HepG2 (cell line): ENCODE data around the gene IBA57. TPM values are rescaled to one million over a fixed set of nuclear protein-coding genes. Genes with fewer than 3 reads are reported as not detected.

Experiments
- ATAC-seq: fragments of 200-7000 bp; cut with Tn5 transposase; 3 replicates; pipeline ENCODE4 v1.9.1; 2020; ENCODE audit warnings: mild to moderate bottlenecking, moderate library complexity
- BruUV-seq: library from RNA; stranded (reverse); fragments of 400-500 nt; replicated peaks from 2 replicates; lab custom pipeline; 2021; lab: Mats Ljungman, UMichigan
- CTCF ChIA-PET: fragments of 300-600 bp; formaldehyde crosslinking; extraction: SDS; loops from one replicate; lab custom pipeline; 2021; ENCODE audit warnings: low total read pairs, inconsistent platforms, low intra/inter-chr PET ratio; lab: Yijun Ruan, JAX
- POLR2A ChIA-PET: fragments of 350-600 bp; sonication (Branson Sonifier 250); formaldehyde crosslinking; loops from one replicate; lab custom pipeline; 2020; ENCODE audit warnings: antibody characterized with exemption, inconsistent platforms; lab: Yijun Ruan, JAX
- DNase-seq: peaks from one replicate; pipeline ENCODE4 v3.0.0-alpha.2; 2015; ENCODE audit warnings: low spot score
- FAIRE-seq: peaks from 3 replicates; lab custom pipeline; 2011; peaks lifted over from hg19 to GRCh38; lab: Jason Lieb, UNC
- H2AFZ ChIP-seq: one replicate; pipeline ENCODE4 v1.6.1; 2011; ENCODE audit warnings: low read length, inconsistent platforms
- H3K27ac ChIP-seq: fragments of 300-600 bp; 3 replicates; pipeline ENCODE4 v1.8.0; 2011; ENCODE audit warnings: mixed run types, mild to moderate bottlenecking, mixed read lengths, low read length, inconsistent platforms; ENCODE audit not compliant: insufficient read depth; ENCODE audit errors: extremely low read length
- H3K27me3 ChIP-seq, 2 experiments: fragments of 200-600 bp in 1 of 2; 2 replicates in 1 of 2; 3 replicates in 1 of 2; pipeline versions ENCODE4 v1.6.0 to v1.8.0; 2011; ENCODE audit warnings: low read length in 2 of 2, mild to moderate bottlenecking in 2 of 2, moderate library complexity in 2 of 2, inconsistent platforms in 1 of 2; ENCODE audit not compliant: insufficient read depth in 2 of 2, control insufficient read depth in 1 of 2
- H3K36me3 ChIP-seq, 2 experiments: fragments of 200-600 bp in 1 of 2; replicated peaks in 1 of 2; 2 replicates in 1 of 2; 3 replicates in 1 of 2; pipeline versions ENCODE4 v1.5.1 to v1.8.0; 2011; ENCODE audit warnings: low read length in 2 of 2, inconsistent platforms in 1 of 2; ENCODE audit not compliant: insufficient read depth in 2 of 2, control insufficient read depth in 1 of 2
- H3K4me1 ChIP-seq: 2 replicates; pipeline ENCODE4 v1.5.1; 2012; ENCODE audit warnings: low read length, inconsistent platforms; ENCODE audit not compliant: insufficient read depth
- H3K4me2 ChIP-seq: 2 replicates; pipeline ENCODE4 v1.6.0; 2011; ENCODE audit warnings: low read depth, low read length, inconsistent platforms
- H3K4me3 ChIP-seq, 3 experiments: fragments of 200-600 bp in 1 of 3; sonication (generic), shearing (Covaris generic) in 1 of 3; replicated peaks in 1 of 3; 2 replicates each; pipeline ENCODE4 v1.5.1; 2011 to 2016; ENCODE audit warnings: low read length in 3 of 3, inconsistent platforms in 2 of 3, low read depth in 2 of 3, mild to moderate bottlenecking in 2 of 3, control low read depth in 1 of 3, mixed read lengths in 1 of 3; ENCODE audit not compliant: insufficient read depth in 1 of 3
- H3K79me2 ChIP-seq: one replicate; pipeline ENCODE4 v1.6.1; 2011; ENCODE audit warnings: low read length, inconsistent platforms; ENCODE audit not compliant: insufficient read depth
- H3K9ac ChIP-seq: 2 replicates; pipeline ENCODE4 v1.6.0; 2011; ENCODE audit warnings: mild to moderate bottlenecking, low read depth, low read length, inconsistent platforms; ENCODE audit not compliant: insufficient read depth
- H3K9me3 ChIP-seq: 2 replicates; pipeline ENCODE4 v1.5.1; 2012; ENCODE audit warnings: mild to moderate bottlenecking, low read length
- H4K20me1 ChIP-seq: 2 replicates; pipeline ENCODE4 v1.6.0; 2011; ENCODE audit warnings: inconsistent platforms, mild to moderate bottlenecking, low read length, moderate library complexity; ENCODE audit not compliant: insufficient read depth
- HOXD1 ChIP-seq: sonication (generic); formaldehyde crosslinking; IDR thresholded peaks from 2 replicates; pipeline ENCODE4 v1.5.0; 2020; ENCODE audit warnings: missing genetic modification reagents
- KDM4B ChIP-seq: sonication (generic); formaldehyde crosslinking; IDR thresholded peaks from 2 replicates; pipeline ENCODE4 v1.4.0; 2020; ENCODE audit warnings: missing genetic modification reagents
- NPAS2 ChIP-seq: sonication (generic); formaldehyde crosslinking; IDR thresholded peaks from 2 replicates; pipeline ENCODE4 v1.8.0; 2022; ENCODE audit warnings: mild to moderate bottlenecking, missing genetic modification reagents, borderline replicate concordance
- ZC3H13 ChIP-seq: sonication (generic); formaldehyde crosslinking; IDR thresholded peaks from 2 replicates; pipeline ENCODE4 v1.8.1; 2023; ENCODE audit warnings: mild to moderate bottlenecking, missing genetic modification reagents, moderate library complexity
- ZFP37 ChIP-seq: sonication (generic); formaldehyde crosslinking; IDR thresholded peaks from 2 replicates; pipeline ENCODE4 v1.4.0; 2020; ENCODE audit warnings: missing genetic modification reagents, borderline replicate concordance
- ZNF3 ChIP-seq: IDR thresholded peaks from 2 replicates; pipeline ENCODE4 v1.7.0; 2017; ENCODE audit warnings: inconsistent platforms
- WGBS: methylation state at CpG from one replicate; pipeline ENCODE4 v1.1.6; 2017; ENCODE audit warnings: low lambda C conversion rate; 5-methylcytosine and 5-hydroxymethylcytosine counted together
- in situ Hi-C: cut with HindIII; loops from 2 replicates; pipeline ENCODE4 v1.10.0; 2017; ENCODE audit warnings: low pct_unique_long_range_greater_than_20kb; ENCODE audit not compliant: extremely low pct_ligation_motif_present
- intact Hi-C: fragments of 100-400 bp; cut with micrococcal nuclease; formaldehyde crosslinking; loops from one replicate; pipeline ENCODE4 v1.10.0; 2022; ENCODE audit not compliant: unreplicated experiment
- polyA plus RNA-seq, 8 experiments: library from polyadenylated mRNA; depleted of rRNA in 3 of 8; stranded (reverse) in 7 of 8; unstranded in 1 of 8; fragments of >200 nt; fragmentation: Illumina TruSeq in 4 of 8; extraction: Trizol in 4 of 8; gene quantifications; 2 replicates each; pipeline versions ENCODE4 v1.2.1 to v1.2.3, GENCODE V29; 2011 to 2016; ENCODE audit warnings: low read depth in 4 of 8, missing spikeins in 1 of 8, mixed read lengths in 1 of 8; ENCODE audit not compliant: insufficient read depth in 1 of 8
- total RNA-seq, 5 experiments: library from RNA; depleted of rRNA; stranded (reverse); fragments of >200 nt; fragmentation: Illumina TruSeq; extraction: Trizol; gene quantifications; 2 replicates each; pipeline ENCODE4 v1.2.3, GENCODE V29; 2016; ENCODE audit warnings: low read depth in 1 of 5
- TF ChIP-seq, protein P1 (sequence below): sonication (generic); formaldehyde crosslinking; IDR thresholded peaks from 2 replicates; pipeline ENCODE4 v1.4.0; 2020; ENCODE audit warnings: missing genetic modification reagents, borderline replicate concordance
- TF ChIP-seq, protein P2 (sequence below): sonication (generic); formaldehyde crosslinking; IDR thresholded peaks from 2 replicates; pipeline ENCODE4 v1.5.0; 2020; ENCODE audit warnings: missing genetic modification reagents

The IBA57 gene
- total and polyA plus RNA-seq, 2 of the 13 experiments (the other 11 are each of a cell fraction or from before 2014, with no cell fraction given) = 2.3 to 10.2 TPM

DNA sequence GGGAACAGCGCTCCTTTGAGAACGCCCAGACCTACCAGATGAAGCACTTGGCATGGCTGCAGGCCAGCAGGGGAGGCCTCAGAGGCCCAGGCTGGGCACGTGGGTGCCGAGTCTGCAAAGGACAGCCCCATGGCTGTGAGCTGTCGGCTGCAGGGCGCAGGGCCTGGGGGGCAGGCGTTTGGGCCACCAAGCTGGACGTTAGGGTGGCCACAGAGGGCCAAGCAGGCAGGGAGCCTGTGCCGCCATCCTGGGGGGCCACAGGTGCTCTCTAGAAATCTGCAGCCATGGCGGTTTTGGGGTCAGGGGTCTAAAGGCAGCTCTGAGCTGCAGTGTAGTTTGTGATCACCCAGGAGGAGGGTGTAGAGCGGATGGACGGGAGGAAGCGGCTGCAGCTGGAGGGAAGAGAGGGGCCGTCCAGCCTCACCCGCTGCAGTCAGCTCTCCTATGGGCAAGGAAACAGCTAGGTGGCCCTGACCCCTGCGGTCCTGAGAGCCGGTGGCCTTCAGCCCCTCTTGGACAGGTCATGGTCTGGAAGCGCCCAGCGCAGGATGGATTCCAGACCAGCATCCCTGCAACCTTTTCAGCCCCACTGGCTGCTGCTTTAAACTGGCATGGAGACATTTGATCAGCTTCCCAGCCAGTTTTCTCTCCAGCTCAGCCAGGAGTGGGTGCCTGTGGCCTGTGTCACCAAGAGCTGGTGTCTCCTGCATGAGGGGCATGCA lies 11.0 kb downstream of the IBA57 start (continued):
- TF ChIP-seq, protein P1, sequence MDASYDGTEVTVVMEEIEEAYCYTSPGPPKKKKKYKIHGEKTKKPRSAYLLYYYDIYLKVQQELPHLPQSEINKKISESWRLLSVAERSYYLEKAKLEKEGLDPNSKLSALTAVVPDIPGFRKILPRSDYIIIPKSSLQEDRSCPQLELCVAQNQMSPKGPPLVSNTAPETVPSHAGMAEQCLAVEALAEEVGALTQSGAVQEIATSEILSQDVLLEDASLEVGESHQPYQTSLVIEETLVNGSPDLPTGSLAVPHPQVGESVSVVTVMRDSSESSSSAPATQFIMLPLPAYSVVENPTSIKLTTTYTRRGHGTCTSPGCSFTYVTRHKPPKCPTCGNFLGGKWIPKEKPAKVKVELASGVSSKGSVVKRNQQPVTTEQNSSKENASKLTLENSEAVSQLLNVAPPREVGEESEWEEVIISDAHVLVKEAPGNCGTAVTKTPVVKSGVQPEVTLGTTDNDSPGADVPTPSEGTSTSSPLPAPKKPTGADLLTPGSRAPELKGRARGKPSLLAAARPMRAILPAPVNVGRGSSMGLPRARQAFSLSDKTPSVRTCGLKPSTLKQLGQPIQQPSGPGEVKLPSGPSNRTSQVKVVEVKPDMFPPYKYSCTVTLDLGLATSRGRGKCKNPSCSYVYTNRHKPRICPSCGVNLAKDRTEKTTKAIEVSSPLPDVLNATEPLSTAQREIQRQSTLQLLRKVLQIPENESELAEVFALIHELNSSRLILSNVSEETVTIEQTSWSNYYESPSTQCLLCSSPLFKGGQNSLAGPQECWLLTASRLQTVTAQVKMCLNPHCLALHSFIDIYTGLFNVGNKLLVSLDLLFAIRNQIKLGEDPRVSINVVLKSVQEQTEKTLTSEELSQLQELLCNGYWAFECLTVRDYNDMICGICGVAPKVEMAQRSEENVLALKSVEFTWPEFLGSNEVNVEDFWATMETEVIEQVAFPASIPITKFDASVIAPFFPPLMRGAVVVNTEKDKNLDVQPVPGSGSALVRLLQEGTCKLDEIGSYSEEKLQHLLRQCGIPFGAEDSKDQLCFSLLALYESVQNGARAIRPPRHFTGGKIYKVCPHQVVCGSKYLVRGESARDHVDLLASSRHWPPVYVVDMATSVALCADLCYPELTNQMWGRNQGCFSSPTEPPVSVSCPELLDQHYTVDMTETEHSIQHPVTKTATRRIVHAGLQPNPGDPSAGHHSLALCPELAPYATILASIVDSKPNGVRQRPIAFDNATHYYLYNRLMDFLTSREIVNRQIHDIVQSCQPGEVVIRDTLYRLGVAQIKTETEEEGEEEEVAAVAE = no peak
- no peak for TF ChIP-seq NPAS2 (CRISPR knock-in tag)
- TF ChIP-seq, protein P2, sequence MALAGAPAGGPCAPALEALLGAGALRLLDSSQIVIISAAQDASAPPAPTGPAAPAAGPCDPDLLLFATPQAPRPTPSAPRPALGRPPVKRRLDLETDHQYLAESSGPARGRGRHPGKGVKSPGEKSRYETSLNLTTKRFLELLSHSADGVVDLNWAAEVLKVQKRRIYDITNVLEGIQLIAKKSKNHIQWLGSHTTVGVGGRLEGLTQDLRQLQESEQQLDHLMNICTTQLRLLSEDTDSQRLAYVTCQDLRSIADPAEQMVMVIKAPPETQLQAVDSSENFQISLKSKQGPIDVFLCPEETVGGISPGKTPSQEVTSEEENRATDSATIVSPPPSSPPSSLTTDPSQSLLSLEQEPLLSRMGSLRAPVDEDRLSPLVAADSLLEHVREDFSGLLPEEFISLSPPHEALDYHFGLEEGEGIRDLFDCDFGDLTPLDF (CRISPR knock-in tag) = no peak

DNA sequence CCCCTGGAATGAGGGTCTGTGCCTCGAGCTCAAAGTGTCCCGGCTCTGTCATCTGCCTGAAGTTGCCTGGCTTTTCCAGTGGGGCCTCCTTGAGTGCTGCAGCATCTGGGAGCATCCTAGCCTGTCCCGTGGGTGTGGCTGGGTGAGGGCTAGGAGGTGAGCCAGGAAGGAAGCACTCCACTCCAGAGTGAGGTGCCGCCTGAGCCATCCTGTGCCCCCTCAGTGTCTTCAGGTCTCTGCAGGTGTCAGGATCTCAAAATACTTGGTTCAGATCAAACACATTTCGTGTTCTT lies 11.5 kb downstream of the IBA57 start:
- ChIA-PET POLR2A (interaction anchor here (1.0 kb wide), 1 partner anchor 12 kb away, joined by 7 read pairs; the partner anchor contains the start of gene IBA57), CTCF (no interaction called here)
- DNase-seq (no peak), ATAC-seq (no peak), FAIRE-seq (no peak)
- no peak overlapping the region for H3K27ac ChIP-seq
- no peaks in the 10 kb centered on the region for H3K9me3 ChIP-seq
- no peak overlapping the region for H3K4me3 ChIP-seq
- intact Hi-C loops = no loop called here
- in situ Hi-C loops = loop anchor here (5.0 kb wide), 1 partner anchor 40 kb away; no protein-coding TSS in a partner anchor
- no peaks in the 10 kb centered on the region for H3K79me2 ChIP-seq
- BruUV-seq = no TSS peak
- H3K4me2 ChIP-seq = no peak overlapping the region
- no peaks in the 10 kb centered on the region for H3K4me1 ChIP-seq
- 80% methylated on average over 4 of the region's 5 CpGs for WGBS
- H3K27me3 ChIP-seq = no peaks in the 10 kb centered on the region; a peak in 1 of 5 replicates
- no peaks in the 10 kb centered on the region; a peak in 1 of 5 replicates for H3K36me3 ChIP-seq
- no peak for TF ChIP-seq ZC3H13 (CRISPR knock-in tag)
- TF ChIP-seq HOXD1 (CRISPR knock-in tag) = no peak
- TF ChIP-seq ZFP37 = no peak
- no peak for TF ChIP-seq KDM4B
- no peak for TF ChIP-seq ZNF3 (CRISPR knock-in tag)
- H3K9ac ChIP-seq = no peak overlapping the region
- H2AFZ ChIP-seq = no peak overlapping the region
- H4K20me1 ChIP-seq = 0 out of 2 replicates have a peak, but pooled peaks cover 2% of the 10 kb centered on the region
